Left cardiac atrium (tissue), 2 donors: Measurements from ENCODE around the gene ZNF879. TPM values are rescaled to one million over a fixed set of nuclear protein-coding genes. Genes with fewer than 3 reads are reported as not detected.

Source experiments
- total RNA-seq, 2 donors: library from RNA; stranded (reverse); fragmentation: NEBNext Ultra II Directional; extraction: Animal tissue kit (Norgen Biotek cat#: 25700); gene quantifications; one replicate each; pipeline ENCODE4 v1.2.1, GENCODE V29; 2021
- donor health status: DM: no; HTN: yes; CAD: no; lungs with severe emphysema.
- donor health status: DM: yes; HTN: yes; CAD: no.

Gene ZNF879
- total RNA-seq, 2 donors from 2014 or later: 4.7 to 4.8 TPM

Other genes with a start within 250 kb of the ZNF879 start
- 1 to 10 TPM; 8.2 to 9.2 TPM for gene ZNF354B, start 163.9 kb upstream of the ZNF879 start, total RNA-seq
- gene ZFP2, start 127.9 kb upstream of the ZNF879 start, total RNA-seq: 1 to 10 TPM; 1.2 TPM
- 1 to 10 TPM; 2.0 to 2.2 TPM for gene ZNF454, start 82.6 kb upstream of the ZNF879 start, total RNA-seq
- not detected for gene GRM6, start 28.5 kb upstream of the ZNF879 start, total RNA-seq
- 1 to 10 TPM; 3.9 to 4.9 TPM for gene ZNF354C, start 36.6 kb downstream of the ZNF879 start, total RNA-seq